Measurements from ENCODE around the gene LPP.

DNA sequence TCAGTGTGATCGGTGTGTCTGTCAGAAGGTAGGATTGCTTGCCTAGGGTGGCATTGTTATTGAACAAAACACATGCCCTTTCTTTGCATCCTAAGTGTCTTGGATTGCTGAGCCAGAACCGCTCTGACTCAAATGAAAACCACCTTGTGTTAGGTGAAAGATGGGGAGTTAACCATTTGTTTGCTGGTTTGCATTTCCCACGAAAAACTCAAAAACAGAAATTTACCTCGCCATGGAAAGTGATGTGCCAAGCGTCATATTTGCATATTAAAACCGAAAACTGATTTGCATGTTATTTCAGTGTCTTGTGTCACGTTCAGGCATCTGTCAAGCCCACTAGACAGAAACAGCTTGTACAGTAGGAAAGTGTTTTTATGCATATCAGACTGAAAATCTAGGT is 543.2 kb downstream of the LPP start:
- TF ChIP-seq CTCF (IDR thresholded peaks at IDR 0.05) (no peak), ZFX (IDR thresholded peaks at IDR 0.05; ENCODE audit: borderline replicate concordance) (no peak)

Measured in 22Rv1 (cell line).